BLaER1 (cell line): Measurements from ENCODE around the gene ATP12A.

ENCODE experiments used
- H3K27ac ChIP-seq: shearing (Covaris generic); formaldehyde crosslinking; 2 replicates; pipeline ENCODE4 v1.8.1; 2022
- H3K27me3 ChIP-seq: shearing (Covaris generic); formaldehyde crosslinking; 2 replicates; pipeline ENCODE4 v1.8.1; 2022
- H3K36me3 ChIP-seq: shearing (Covaris generic); formaldehyde crosslinking; 2 replicates; pipeline ENCODE4 v1.8.1; 2022
- H3K4me1 ChIP-seq: shearing (Covaris generic); formaldehyde crosslinking; 2 replicates; pipeline ENCODE4 v1.8.1; 2022
- H3K4me2 ChIP-seq: shearing (Covaris generic); formaldehyde crosslinking; 2 replicates; pipeline ENCODE4 v1.8.1; 2022
- H3K4me3 ChIP-seq: shearing (Covaris generic); formaldehyde crosslinking; 2 replicates; pipeline ENCODE4 v1.8.1; 2022
- H3K9ac ChIP-seq: shearing (Covaris generic); formaldehyde crosslinking; 2 replicates; pipeline ENCODE4 v1.8.1; 2022
- H3K9me3 ChIP-seq: shearing (Covaris generic); formaldehyde crosslinking; 2 replicates; pipeline ENCODE4 v1.8.1; 2022
- H4K20me1 ChIP-seq: shearing (Covaris generic); formaldehyde crosslinking; 2 replicates; pipeline ENCODE4 v1.8.1; 2022
- Cebpa-rat ChIP-seq: shearing (Covaris generic); IDR thresholded peaks from 2 replicates; pipeline ENCODE4 v1.8.1; 2022

The ATP12A gene

DNA sequence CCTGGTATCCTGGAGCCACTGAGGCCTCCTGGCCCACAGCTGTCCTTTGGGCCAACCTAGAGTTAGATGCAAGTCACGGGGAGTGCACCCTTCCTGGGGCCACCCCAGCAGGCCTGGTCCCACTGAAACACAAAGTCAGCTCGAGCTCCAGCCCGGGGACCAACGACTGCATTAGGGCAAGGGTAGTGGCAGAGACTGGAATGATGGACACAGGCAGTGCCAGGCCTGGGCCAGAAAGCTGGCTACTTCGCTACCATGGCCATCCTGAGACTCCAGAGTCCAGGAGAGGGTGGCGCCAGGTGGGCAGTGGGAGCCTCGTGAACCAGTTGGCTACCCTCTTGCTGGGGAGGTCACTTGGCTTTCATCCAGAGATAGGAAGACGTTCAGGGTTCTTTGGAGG lies 61.6 kb downstream of the ATP12A start:
- peaks cover 32% of the 10 kb centered on the region for H3K27me3 ChIP-seq
- H3K27ac ChIP-seq = no peak overlapping the region
- H3K4me3 ChIP-seq = no peak overlapping the region
- no peak for TF ChIP-seq Cebpa-rat
- no peaks in the 10 kb centered on the region for H3K36me3 ChIP-seq
- no peaks in the 10 kb centered on the region for H4K20me1 ChIP-seq
- peaks cover 16% of the 10 kb centered on the region for H3K9me3 ChIP-seq
- H3K9ac ChIP-seq = no peak overlapping the region
- peaks cover 27% of the 10 kb centered on the region for H3K4me1 ChIP-seq
- H3K4me2 ChIP-seq = peak overlapping the region; percentile 77

DNA sequence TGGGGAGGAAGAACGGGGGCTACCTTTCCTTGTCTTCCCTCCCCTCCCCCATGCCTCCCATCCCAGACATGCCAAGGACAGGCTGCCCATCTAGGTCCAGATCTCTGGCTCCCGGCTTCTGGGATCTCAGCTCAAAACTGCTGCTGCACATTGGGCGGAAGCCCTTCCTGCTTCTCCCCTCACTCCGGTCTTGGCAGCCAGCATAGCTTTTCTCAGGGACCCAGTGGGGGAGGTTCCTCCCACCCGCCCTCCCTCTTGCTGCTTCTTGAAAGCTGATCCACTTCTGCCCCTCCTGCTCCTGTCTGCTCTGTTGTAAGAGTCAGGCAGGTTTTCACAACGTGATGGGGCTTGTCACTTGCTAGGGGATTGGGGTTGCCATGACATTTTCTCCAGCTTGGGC lies 62.1 kb downstream of the ATP12A start:
- peaks cover 1% of the 10 kb centered on the region; the same call in 1 of the 2 replicates for H4K20me1 ChIP-seq
- no peak overlapping the region for H3K27ac ChIP-seq
- no peak for TF ChIP-seq Cebpa-rat
- H3K27me3 ChIP-seq = peaks cover 37% of the 10 kb centered on the region
- peaks cover 28% of the 10 kb centered on the region for H3K4me1 ChIP-seq
- H3K9ac ChIP-seq = no peak overlapping the region
- peak overlapping the region; percentile 77 for H3K4me2 ChIP-seq
- H3K36me3 ChIP-seq = no peaks in the 10 kb centered on the region
- H3K9me3 ChIP-seq = peaks cover 21% of the 10 kb centered on the region
- no peak overlapping the region for H3K4me3 ChIP-seq

DNA sequence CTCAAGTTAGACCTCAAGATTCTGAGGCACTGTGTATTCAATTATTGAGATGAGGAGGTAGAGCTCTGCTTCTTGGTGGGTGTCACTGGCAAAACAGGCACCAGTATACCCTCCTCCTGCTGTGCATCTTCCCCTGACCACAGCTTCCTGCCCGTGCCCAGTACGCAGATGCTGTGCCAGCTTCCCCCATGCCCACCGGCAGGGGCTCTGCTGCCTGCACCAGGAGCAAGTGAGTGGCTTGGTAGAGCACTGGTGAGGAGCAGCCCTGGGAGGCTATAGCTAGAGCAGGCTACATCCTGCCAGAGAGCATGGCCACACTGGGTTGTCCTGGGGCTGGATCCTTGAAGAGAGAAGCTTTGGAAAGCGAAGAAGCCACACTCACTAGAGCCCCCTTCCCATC lies 62.8 kb downstream of the ATP12A start:
- H3K9ac ChIP-seq = no peak overlapping the region
- H3K27me3 ChIP-seq = peaks cover 43% of the 10 kb centered on the region
- no peak overlapping the region for H3K27ac ChIP-seq
- H4K20me1 ChIP-seq = peaks cover 8% of the 10 kb centered on the region; the same call in 1 of the 2 replicates
- no peak overlapping the region for H3K4me3 ChIP-seq
- peak overlapping the region; percentile 77 for H3K4me2 ChIP-seq
- H3K4me1 ChIP-seq = peaks cover 34% of the 10 kb centered on the region
- peaks cover 28% of the 10 kb centered on the region for H3K9me3 ChIP-seq
- no peaks in the 10 kb centered on the region for H3K36me3 ChIP-seq
- no peak for TF ChIP-seq Cebpa-rat

DNA sequence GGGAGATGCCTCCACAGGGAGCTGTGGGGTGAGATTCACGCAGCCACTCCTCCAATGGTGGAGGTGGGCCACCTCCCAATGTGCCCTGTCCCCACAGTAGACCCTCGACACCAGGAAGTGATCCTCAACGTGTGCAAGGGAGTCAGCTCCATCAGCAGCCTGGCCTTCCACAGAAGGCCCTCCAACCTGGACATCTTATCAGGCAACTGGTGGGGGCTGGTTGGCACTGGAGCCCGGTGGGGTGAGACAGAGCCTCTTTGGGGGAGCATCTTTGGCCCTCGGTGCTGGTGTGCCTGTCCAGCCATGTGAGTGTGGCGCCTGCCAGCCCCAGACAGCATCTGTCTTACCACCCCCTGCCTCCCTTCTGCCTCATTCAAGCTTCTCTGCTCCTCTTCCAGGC lies 64.0 kb downstream of the ATP12A start:
- Histone ChIP-seq H3K4me3 (no peak overlapping the region), H3K4me2 (no peak overlapping the region), H3K27me3 (peaks cover 56% of the 10 kb centered on the region), H3K4me1 (peaks cover 34% of the 10 kb centered on the region), H3K36me3 (no peaks in the 10 kb centered on the region), H3K27ac (no peak overlapping the region), H4K20me1 (peaks cover 11% of the 10 kb centered on the region; the same call in 1 of the 2 replicates), H3K9me3 (peaks cover 29% of the 10 kb centered on the region), H3K9ac (no peak overlapping the region)
- TF ChIP-seq Cebpa-rat = no peak

DNA sequence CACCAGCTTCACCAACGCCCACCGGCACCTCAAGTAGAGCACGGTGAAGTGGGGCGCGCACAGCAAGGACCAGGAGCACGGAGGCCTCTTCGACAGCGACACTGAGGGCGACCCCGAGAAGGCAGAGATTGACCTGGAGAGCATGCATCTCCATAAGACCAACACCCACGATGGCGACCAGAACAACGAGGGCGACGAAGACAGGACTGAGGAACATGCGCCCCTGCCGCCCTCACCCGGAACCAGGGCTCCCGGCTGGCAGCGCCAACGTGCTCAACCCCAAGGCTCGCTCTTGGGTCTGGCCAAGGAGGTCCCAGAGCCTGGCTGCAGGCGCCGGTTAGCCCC lies 65.3 kb downstream of the ATP12A start:
- peaks cover 66% of the 10 kb centered on the region for H3K27me3 ChIP-seq
- no peak overlapping the region for H3K4me2 ChIP-seq
- H3K9ac ChIP-seq = no peak overlapping the region
- H3K36me3 ChIP-seq = no peaks in the 10 kb centered on the region
- peaks cover 11% of the 10 kb centered on the region; the same call in 1 of the 2 replicates for H4K20me1 ChIP-seq
- no peak overlapping the region for H3K27ac ChIP-seq
- no peak overlapping the region for H3K4me3 ChIP-seq
- H3K4me1 ChIP-seq = peaks cover 34% of the 10 kb centered on the region
- peaks cover 29% of the 10 kb centered on the region for H3K9me3 ChIP-seq
- no peak for TF ChIP-seq Cebpa-rat

DNA sequence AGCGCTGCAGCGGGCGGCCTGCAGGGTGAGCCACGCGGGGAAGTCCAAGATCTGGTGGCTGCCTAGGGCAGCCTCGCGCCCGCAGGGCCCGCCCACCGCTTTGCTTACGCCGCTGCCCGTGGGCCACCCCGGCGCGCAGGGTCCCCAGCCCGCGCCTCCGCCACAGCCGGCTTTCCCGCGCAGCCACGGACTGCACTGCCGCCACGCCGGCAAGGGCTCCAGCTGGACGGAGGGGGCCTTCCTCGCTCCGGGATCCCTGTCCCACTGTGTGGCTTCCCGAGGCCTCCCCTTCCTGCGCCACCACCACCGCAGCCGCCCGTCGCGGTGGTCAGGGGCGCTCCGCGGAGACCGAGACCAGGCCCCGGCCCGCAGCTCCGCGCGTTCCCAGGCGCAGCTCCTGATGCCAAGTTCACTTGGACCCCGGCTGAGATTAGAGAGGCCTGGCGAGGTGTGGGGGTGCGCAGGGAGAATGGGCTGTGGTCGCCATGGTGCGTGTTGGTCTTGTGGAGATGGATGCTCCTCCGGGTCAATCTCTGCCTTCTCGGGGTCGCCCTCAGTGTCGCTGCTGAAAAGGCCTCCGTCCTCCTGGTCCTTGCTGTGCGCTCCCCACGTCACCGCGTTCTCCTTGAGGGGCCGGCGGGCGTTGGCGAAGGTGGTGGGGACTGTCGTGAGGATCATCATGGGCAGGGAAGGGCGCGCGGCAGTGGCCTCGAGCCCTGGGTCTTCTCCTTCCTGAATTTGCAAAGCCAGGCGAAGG lies 65.8 kb downstream of the ATP12A start:
- Histone ChIP-seq H3K4me3 (no peak overlapping the region), H3K4me2 (no peak overlapping the region), H3K27ac (no peak overlapping the region), H3K27me3 (peaks cover 66% of the 10 kb centered on the region), H3K9me3 (peaks cover 29% of the 10 kb centered on the region), H3K36me3 (no peaks in the 10 kb centered on the region), H3K9ac (no peak overlapping the region), H4K20me1 (peaks cover 11% of the 10 kb centered on the region; the same call in 1 of the 2 replicates), H3K4me1 (peaks cover 34% of the 10 kb centered on the region)
- no peak for TF ChIP-seq Cebpa-rat

DNA sequence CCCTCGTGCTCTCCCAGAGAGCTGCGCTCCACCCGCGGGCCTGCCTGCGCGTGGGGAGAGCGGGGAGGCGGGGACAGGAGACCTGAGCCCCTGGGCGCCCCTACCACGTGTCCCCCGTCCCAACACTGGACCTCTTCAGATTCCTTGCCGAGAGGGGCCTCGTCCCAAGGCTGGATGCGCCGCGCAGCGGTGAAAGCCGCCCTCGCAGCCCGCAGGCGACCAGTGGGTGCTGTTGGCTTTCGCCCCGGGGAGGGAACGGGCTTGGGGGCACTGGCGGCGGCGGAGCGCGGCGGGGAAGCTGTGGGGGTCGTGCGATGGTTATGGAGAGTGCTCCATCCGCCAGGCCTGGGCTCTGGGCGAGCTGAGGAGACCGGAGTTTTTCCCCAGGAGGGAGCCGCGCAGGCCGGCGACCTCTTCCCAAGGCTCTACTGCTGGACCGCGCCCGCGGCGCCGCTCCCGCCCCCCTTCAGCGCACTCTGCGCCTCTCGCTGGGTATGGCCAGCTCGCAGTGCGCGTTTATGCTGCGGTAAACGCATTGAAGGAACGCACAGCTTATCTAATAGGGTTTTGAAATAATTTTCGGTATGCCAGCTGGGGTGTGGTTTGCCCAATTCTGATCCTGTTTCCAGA lies 66.5 kb downstream of the ATP12A start:
- H3K27ac ChIP-seq = no peak overlapping the region
- H3K36me3 ChIP-seq = no peaks in the 10 kb centered on the region
- no peak overlapping the region for H3K4me3 ChIP-seq
- peaks cover 11% of the 10 kb centered on the region; the same call in 1 of the 2 replicates for H4K20me1 ChIP-seq
- H3K4me2 ChIP-seq = no peak overlapping the region
- TF ChIP-seq Cebpa-rat = no peak
- no peak overlapping the region for H3K9ac ChIP-seq
- H3K4me1 ChIP-seq = peaks cover 29% of the 10 kb centered on the region
- H3K27me3 ChIP-seq = peaks cover 66% of the 10 kb centered on the region
- H3K9me3 ChIP-seq = peaks cover 29% of the 10 kb centered on the region

DNA sequence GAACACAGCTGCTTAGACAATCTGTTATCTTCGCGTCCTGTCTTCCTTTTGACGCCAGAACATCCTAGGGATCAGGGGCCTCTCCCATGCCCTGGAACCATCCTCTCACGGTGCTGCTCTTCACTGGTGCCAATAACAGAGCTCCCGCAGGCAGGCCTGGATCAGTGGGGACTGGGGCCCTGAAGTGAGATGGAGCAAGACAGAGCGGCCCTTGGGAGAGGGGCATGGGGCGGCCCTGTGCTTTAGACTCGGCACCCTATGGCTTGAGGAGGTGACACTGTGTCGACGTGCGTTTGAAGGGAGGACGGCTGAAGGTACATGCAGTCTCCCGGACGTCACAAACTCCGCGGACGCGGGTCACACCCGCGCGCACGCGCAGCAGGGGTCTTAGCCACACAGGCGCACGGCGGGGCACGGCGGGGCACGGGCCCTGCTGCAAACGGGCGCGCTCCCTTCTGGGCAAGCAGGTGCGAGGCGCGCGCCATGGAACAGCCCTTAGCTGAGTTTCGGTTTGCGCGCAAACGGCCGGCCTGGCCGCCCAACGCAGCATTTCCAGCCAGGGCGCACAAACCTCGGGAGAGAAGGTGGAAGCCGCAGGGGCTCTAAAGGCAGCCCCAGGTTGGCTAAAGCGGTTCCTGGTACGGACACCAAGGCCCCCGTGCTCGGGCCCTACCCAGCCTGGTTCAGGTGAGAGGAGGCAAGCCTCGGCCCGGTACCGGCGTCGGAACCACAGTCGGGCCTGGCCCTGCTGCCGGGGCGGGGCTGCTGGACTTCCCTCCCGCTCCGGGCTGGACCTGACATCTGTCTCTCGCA lies 67.2 kb downstream of the ATP12A start:
- peak overlapping the region; percentile 22; the same call in 1 of the 2 replicates for H3K4me3 ChIP-seq
- H3K27me3 ChIP-seq = peaks cover 66% of the 10 kb centered on the region
- peaks cover 11% of the 10 kb centered on the region; the same call in 1 of the 2 replicates for H4K20me1 ChIP-seq
- H3K9me3 ChIP-seq = peaks cover 29% of the 10 kb centered on the region
- no peak overlapping the region for H3K27ac ChIP-seq
- no peak overlapping the region for H3K9ac ChIP-seq
- no peak for TF ChIP-seq Cebpa-rat
- H3K4me2 ChIP-seq = 0 out of 2 replicates have a peak overlapping the region, but pooled peaks have one; percentile 6
- H3K4me1 ChIP-seq = peaks cover 21% of the 10 kb centered on the region
- H3K36me3 ChIP-seq = no peaks in the 10 kb centered on the region

DNA sequence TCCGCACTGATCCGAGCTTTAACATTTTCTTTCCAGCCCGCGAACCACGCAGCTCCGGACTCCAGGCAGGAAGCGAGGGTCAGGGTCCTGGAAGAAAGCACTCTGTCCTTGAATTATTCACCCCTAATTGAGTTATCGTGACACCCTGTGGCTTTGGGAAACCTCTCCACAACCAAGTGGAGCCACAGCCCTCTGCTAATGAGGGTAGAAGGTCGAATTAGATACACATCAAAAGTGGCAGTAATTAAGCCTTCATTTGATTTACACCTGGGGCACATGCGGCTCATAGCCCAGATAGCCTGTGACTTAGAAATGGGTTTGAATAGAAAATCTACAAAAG lies 67.8 kb downstream of the ATP12A start:
- H3K36me3 ChIP-seq = no peaks in the 10 kb centered on the region
- no peak overlapping the region for H3K4me2 ChIP-seq
- peaks cover 29% of the 10 kb centered on the region for H3K9me3 ChIP-seq
- H3K27ac ChIP-seq = no peak overlapping the region
- peaks cover 11% of the 10 kb centered on the region; the same call in 1 of the 2 replicates for H4K20me1 ChIP-seq
- no peak for TF ChIP-seq Cebpa-rat
- peaks cover 66% of the 10 kb centered on the region for H3K27me3 ChIP-seq
- peaks cover 16% of the 10 kb centered on the region for H3K4me1 ChIP-seq
- H3K9ac ChIP-seq = no peak overlapping the region
- H3K4me3 ChIP-seq = no peak overlapping the region; the same call in 1 of the 2 replicates
